NB4 (cell line): ENCODE results near the gene LRRC10B.
A peak's percentile ranks its signal among the peaks of the same experiment; 100 is the strongest.

Experiments
- CTCF ChIP-seq: IDR thresholded peaks from one replicate; pipeline ENCODE4 v1.5.1; 2012; ENCODE audit warnings: low read depth, low read length
- MYC ChIP-seq: IDR thresholded peaks from 2 replicates; pipeline ENCODE4 v1.6.1; 2011; ENCODE audit warnings: low read depth, low read length
- POLR2A ChIP-seq: IDR thresholded peaks from 2 replicates; pipeline ENCODE4 v1.6.1; 2011; ENCODE audit warnings: mild to moderate bottlenecking; ENCODE audit not compliant: insufficient read length; ENCODE audit errors: extremely low read depth

DNA sequence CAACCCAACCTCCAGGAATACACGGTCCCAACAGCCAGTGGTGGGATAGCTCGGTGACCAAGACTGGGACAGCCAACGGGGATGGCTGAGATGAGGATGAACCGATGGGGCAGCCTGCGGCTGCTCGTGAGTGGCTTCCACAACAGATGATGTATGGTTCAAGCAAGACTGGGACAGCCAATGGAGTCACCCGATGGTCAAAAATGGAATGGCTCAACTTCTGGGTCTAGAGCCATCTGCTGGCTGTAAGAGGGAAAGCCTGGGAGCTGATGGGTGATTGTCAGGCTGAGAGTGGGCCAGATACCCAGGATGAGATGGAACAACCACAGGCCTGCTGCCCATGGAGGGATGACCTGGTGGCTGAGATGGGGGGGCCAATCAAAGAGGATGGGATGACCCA is 36.8 kb downstream of the LRRC10B start:
- TF ChIP-seq CTCF, result peak; percentile 61
- no peak for TF ChIP-seq POLR2A
- no peak for TF ChIP-seq MYC
